ENCODE measurements around the gene CDK19. TPM values are rescaled to one million over a fixed set of nuclear protein-coding genes. Genes with fewer than 3 reads are reported as not detected.

Gene CDK19
- total and polyA plus RNA-seq, 2 of the 4 experiments (the other 2 are of a cell fraction) = 6.0 to 6.8 TPM

DNA sequence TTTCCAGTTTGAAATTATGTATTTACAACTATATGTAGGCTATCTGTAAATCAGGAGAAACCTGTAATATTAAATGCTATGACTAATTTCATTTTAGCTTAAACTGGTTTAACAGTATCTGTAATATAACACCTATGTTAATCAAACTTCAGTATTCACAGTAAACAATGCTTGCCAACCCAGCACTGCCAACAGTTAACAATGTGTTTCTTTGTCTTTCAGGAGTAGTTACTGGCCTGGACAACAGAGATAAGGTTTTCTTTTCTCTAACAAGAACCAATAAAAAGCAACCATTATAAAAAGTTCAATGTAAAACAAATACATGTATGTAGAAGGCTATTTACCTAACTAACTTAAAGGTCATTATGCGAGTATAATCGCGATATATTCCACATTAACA lies 158.8 kb downstream of the CDK19 start:
- H3K9me1 ChIP-seq (ENCODE audit: insufficient read depth, low read length) = no peaks in the 10 kb centered on the region
- no peak overlapping the region for H3K23ac ChIP-seq (ENCODE audit: low read depth, low read length)
- intact Hi-C loops (cut with micrococcal nuclease) (no loop called here), dilution Hi-C loops (cut with HindIII; ENCODE audit: low sequenced_read_pairs, unreplicated experiment) (no loop called here), in situ Hi-C loops (cut with MboI; ENCODE audit: low sequenced_read_pairs) (no loop called here)
- no peak overlapping the region for H3K56ac ChIP-seq (ENCODE audit: extremely low read depth, insufficient read depth, low read length)
- H2AFZ ChIP-seq (replicated peaks; ENCODE audit: low read length, poor library complexity) = no peak overlapping the region
- H3K27me3 ChIP-seq (ENCODE audit: control insufficient read depth, insufficient read depth, low read length) = no peaks in the 10 kb centered on the region
- H2BK15ac ChIP-seq (ENCODE audit: low read depth, low read length) = no peak overlapping the region
- no peaks in the 10 kb centered on the region for H3K9me3 ChIP-seq (ENCODE audit: control insufficient read depth, insufficient read depth, low read length)
- CTCF ChIA-PET = no interaction called here
- H3K4me2 ChIP-seq (ENCODE audit: low read depth, low read length) = no peak overlapping the region
- WGBS, 2 experiments (ENCODE audit: extremely low coverage in 2 of 2, insufficient read length in 1 of 2) = no CpG with 5 or more reads among the region's 3 CpGs
- H2BK5ac ChIP-seq (ENCODE audit: low read depth, low read length, poor library complexity, severe bottlenecking) = no peak overlapping the region
- H4K8ac ChIP-seq (ENCODE audit: low read depth in 2 of 2, low read length in 2 of 2) = no peak overlapping the region
- DNase-seq (no peak), ATAC-seq (ENCODE audit: low read depth) (no peak)
- H3K79me1 ChIP-seq (ENCODE audit: low read depth in 1 of 2, low read length in 2 of 2) = no peaks in the 10 kb centered on the region
- TF ChIP-seq NFE2L2 (IDR thresholded peaks at IDR 0.05; ENCODE audit: low read depth, low read length) (no peak), POLR2A (IDR thresholded peaks at IDR 0.05; ENCODE audit: low read depth, low read length) (no peak), MAZ (IDR thresholded peaks at IDR 0.05; ENCODE audit: borderline replicate concordance, low read depth, low read length) (no peak), CEBPB (IDR thresholded peaks at IDR 0.05; ENCODE audit: low read depth, low read length) (no peak), CHD1 (IDR thresholded peaks at IDR 0.05; ENCODE audit: low read depth, low read length) (no peak), MXI1 (IDR thresholded peaks at IDR 0.05; ENCODE audit: borderline replicate concordance, low read depth, low read length) (no peak), RFX5 (IDR thresholded peaks at IDR 0.05; ENCODE audit: low read depth, low read length) (no peak), FOS (IDR thresholded peaks at IDR 0.05; ENCODE audit: low read depth, low read length) (no peak), SMC3 (IDR thresholded peaks at IDR 0.05; ENCODE audit: low read depth, low read length) (no peak), BHLHE40 (IDR thresholded peaks at IDR 0.05; ENCODE audit: low read depth, low read length) (no peak), RAD21 (IDR thresholded peaks at IDR 0.05; ENCODE audit: low read length) (no peak), RCOR1 (IDR thresholded peaks at IDR 0.05; ENCODE audit: insufficient replicate concordance, low read length) (no peak)
- TF ChIP-seq, protein P1, sequence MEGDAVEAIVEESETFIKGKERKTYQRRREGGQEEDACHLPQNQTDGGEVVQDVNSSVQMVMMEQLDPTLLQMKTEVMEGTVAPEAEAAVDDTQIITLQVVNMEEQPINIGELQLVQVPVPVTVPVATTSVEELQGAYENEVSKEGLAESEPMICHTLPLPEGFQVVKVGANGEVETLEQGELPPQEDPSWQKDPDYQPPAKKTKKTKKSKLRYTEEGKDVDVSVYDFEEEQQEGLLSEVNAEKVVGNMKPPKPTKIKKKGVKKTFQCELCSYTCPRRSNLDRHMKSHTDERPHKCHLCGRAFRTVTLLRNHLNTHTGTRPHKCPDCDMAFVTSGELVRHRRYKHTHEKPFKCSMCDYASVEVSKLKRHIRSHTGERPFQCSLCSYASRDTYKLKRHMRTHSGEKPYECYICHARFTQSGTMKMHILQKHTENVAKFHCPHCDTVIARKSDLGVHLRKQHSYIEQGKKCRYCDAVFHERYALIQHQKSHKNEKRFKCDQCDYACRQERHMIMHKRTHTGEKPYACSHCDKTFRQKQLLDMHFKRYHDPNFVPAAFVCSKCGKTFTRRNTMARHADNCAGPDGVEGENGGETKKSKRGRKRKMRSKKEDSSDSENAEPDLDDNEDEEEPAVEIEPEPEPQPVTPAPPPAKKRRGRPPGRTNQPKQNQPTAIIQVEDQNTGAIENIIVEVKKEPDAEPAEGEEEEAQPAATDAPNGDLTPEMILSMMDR (conservative IDR thresholded peaks at IDR 0.05; ENCODE audit: low read depth, low read length) = no peak
- TF ChIP-seq, protein P2, sequence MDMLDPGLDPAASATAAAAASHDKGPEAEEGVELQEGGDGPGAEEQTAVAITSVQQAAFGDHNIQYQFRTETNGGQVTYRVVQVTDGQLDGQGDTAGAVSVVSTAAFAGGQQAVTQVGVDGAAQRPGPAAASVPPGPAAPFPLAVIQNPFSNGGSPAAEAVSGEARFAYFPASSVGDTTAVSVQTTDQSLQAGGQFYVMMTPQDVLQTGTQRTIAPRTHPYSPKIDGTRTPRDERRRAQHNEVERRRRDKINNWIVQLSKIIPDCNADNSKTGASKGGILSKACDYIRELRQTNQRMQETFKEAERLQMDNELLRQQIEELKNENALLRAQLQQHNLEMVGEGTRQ (IDR thresholded peaks at IDR 0.05; ENCODE audit: low read depth, low read length) = no peak
- TF ChIP-seq, protein P3, sequence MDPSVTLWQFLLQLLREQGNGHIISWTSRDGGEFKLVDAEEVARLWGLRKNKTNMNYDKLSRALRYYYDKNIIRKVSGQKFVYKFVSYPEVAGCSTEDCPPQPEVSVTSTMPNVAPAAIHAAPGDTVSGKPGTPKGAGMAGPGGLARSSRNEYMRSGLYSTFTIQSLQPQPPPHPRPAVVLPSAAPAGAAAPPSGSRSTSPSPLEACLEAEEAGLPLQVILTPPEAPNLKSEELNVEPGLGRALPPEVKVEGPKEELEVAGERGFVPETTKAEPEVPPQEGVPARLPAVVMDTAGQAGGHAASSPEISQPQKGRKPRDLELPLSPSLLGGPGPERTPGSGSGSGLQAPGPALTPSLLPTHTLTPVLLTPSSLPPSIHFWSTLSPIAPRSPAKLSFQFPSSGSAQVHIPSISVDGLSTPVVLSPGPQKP (IDR thresholded peaks at IDR 0.05; ENCODE audit: borderline replicate concordance, low read depth, low read length) = no peak
- H2BK120ac ChIP-seq (ENCODE audit: low read depth, low read length) = no peak overlapping the region
- H2AK5ac ChIP-seq (ENCODE audit: low read depth, low read length) = no peak overlapping the region
- H4K91ac ChIP-seq (ENCODE audit: insufficient read depth, low read depth, low read length) = no peak overlapping the region
- H3K14ac ChIP-seq (replicated peaks; ENCODE audit: low read depth, low read length) = no peak overlapping the region
- no peak overlapping the region for H4K5ac ChIP-seq (ENCODE audit: low read depth, low read length)
- no TSS peak for BruUV-seq (replicated peaks)
- H2BK20ac ChIP-seq (ENCODE audit: low read depth, low read length) = no peak overlapping the region
- POLR2A ChIA-PET (ENCODE audit: unreplicated experiment) = no interaction called here
- H4K20me1 ChIP-seq (ENCODE audit: insufficient read depth, low read length) = no peaks in the 10 kb centered on the region
- H3K4me1 ChIP-seq (ENCODE audit: control insufficient read depth, insufficient read depth, low read length) = no peaks in the 10 kb centered on the region; the same call in 1 of the 2 replicates
- H3K18ac ChIP-seq (ENCODE audit: low read depth, low read length) = no peak overlapping the region
- no peak overlapping the region for H3K9ac ChIP-seq (ENCODE audit: low read depth, low read length)
- no peaks in the 10 kb centered on the region for H3K36me3 ChIP-seq (ENCODE audit: control insufficient read depth, insufficient read depth, low read length)
- H3K27ac ChIP-seq (ENCODE audit: insufficient read depth, low read length) = no peak overlapping the region
- no peak overlapping the region for H2AK9ac ChIP-seq (replicated peaks; ENCODE audit: low read depth, low read length, poor library complexity)
- no peak overlapping the region for H3K4me3 ChIP-seq (ENCODE audit: insufficient read depth, low read depth, low read length)
- H3K4ac ChIP-seq (ENCODE audit: low read depth, low read length) = no peak overlapping the region

Measured in IMR-90 (cell line).